GM19463 (cell line): ENCODE data around the gene RASA4.
"Not testable (repeated sequence)": the region's sequence is repeated elsewhere in the genome, so short reads cannot be mapped to it uniquely, and the experiment has no call there.

Source experiments
- ATAC-seq: cut with Tn5 transposase; IDR thresholded peaks from one replicate; pipeline ENCODE4 v1.9.1; 2021; ENCODE audit warnings: mild to moderate bottlenecking, moderate library complexity; ENCODE audit not compliant: unreplicated experiment

The RASA4 gene

GRCh38 chr7:102609734-102610133 lies 6.8 kb downstream of the RASA4 start:
- ATAC-seq = not testable (repeated sequence)

- ATAC-seq = not testable (repeated sequence)
Observed at GRCh38 chr7:102606848-102607247, 9.7 kb downstream of the RASA4 start.

- ATAC-seq = not testable (repeated sequence)
Observed at GRCh38 chr7:102604431-102605145, 12.0 kb downstream of the RASA4 start.

- not testable (repeated sequence) for ATAC-seq
Observed at GRCh38 chr7:102602317-102602716, 14.2 kb downstream of the RASA4 start.

GRCh38 chr7:102599699-102600098 lies 16.9 kb downstream of the RASA4 start:
- not testable (repeated sequence) for ATAC-seq

- ATAC-seq = not testable (repeated sequence)
Observed at GRCh38 chr7:102596036-102596435, 20.5 kb downstream of the RASA4 start.

- ATAC-seq = peak; percentile 62
Observed at GRCh38 chr7:102593637-102594334, 22.8 kb downstream of the RASA4 start.

GRCh38 chr7:102592477-102593019 lies 24.0 kb downstream of the RASA4 start:
- peak; percentile 41 for ATAC-seq

- peak; percentile 49 for ATAC-seq
Observed at GRCh38 chr7:102589857-102590256, 26.7 kb downstream of the RASA4 start.

- ATAC-seq = not testable (repeated sequence)
Observed at GRCh38 chr7:102583495-102583894, 33.1 kb downstream of the RASA4 start.

- ATAC-seq = not testable (repeated sequence)
Observed at GRCh38 chr7:102581722-102582121, 34.8 kb downstream of the RASA4 start.

GRCh38 chr7:102578486-102578885 lies 38.1 kb downstream of the RASA4 start:
- not testable (repeated sequence) for ATAC-seq

- ATAC-seq = not testable (repeated sequence)
Observed at GRCh38 chr7:102577315-102578240, 39.0 kb downstream of the RASA4 start.

- ATAC-seq = not testable (repeated sequence)
Observed at GRCh38 chr7:102576363-102576762, 40.2 kb downstream of the RASA4 start.

- not testable (repeated sequence) for ATAC-seq
Observed at GRCh38 chr7:102574607-102575006, 41.9 kb downstream of the RASA4 start.

GRCh38 chr7:102572261-102573239 lies 44.0 kb downstream of the RASA4 start, which contains the start of gene POLR2J3:
Gene POLR2J3, minus strand, starts transcription at chr7:102572583. Its CDS starts 62 bp downstream, at chr7:102572521.
- peak; percentile 96 for ATAC-seq

- not testable (repeated sequence) for ATAC-seq
Observed at GRCh38 chr7:102568620-102569019, 47.9 kb downstream of the RASA4 start.

GRCh38 chr7:102550808-102551422 lies 65.6 kb downstream of the RASA4 start, which contains the start of gene SPDYE2:
Gene SPDYE2, plus strand, starts transcription at chr7:102551226. Its CDS starts 2,030 bp downstream, at chr7:102553256.
- not testable (repeated sequence) for ATAC-seq

- peak; percentile 89 for ATAC-seq
Observed at GRCh38 chr7:102546353-102546752, 70.2 kb downstream of the RASA4 start.
